Ascending aorta (tissue), 2 donors: ENCODE measurements around the gene BLMH. TPM values are rescaled to one million over a fixed set of nuclear protein-coding genes. Genes with fewer than 3 reads are reported as not detected.

Source experiments
- DNase-seq, 2 donors: peaks; one replicate each; pipeline ENCODE4 v3.0.0-alpha.2; 2019; ENCODE audit warnings: low spot score in 2 of 2
- H3K27ac ChIP-seq, 2 donors: fragments of 200-600 bp; sonication (generic); one replicate each; pipeline ENCODE4 v1.5.1; 2016 to 2017; ENCODE audit warnings: mild to moderate bottlenecking in 1 of 2
- H3K27me3 ChIP-seq: fragments of 200-600 bp; sonication (generic); one replicate; pipeline ENCODE4 v1.5.1; 2017
- H3K36me3 ChIP-seq, 2 donors: fragments of 200-600 bp; sonication (generic); one replicate each; pipeline ENCODE4 v1.5.1; 2016
- H3K4me1 ChIP-seq, 2 donors: fragments of 200-600 bp; sonication (generic); one replicate each; pipeline ENCODE4 v1.5.1; 2016 to 2017; ENCODE audit warnings: mild to moderate bottlenecking in 1 of 2
- H3K4me3 ChIP-seq, 2 donors: fragments of 200-600 bp; sonication (generic); one replicate each; pipeline ENCODE4 v1.5.1; 2016 to 2017; ENCODE audit warnings: mild to moderate bottlenecking in 1 of 2
- H3K9me3 ChIP-seq, 2 donors: fragments of 200-600 bp; sonication (generic); one replicate each; pipeline ENCODE4 v1.5.1; 2016
- CTCF ChIP-seq, 3 experiments: fragments of 200-600 bp in 2 of 3; fragments of 450-650 bp in 1 of 3; sonication (generic) in 2 of 3; IDR thresholded peaks; one replicate each; pipeline ENCODE4 v1.5.1; 2016 to 2019; ENCODE audit warnings: antibody characterized with exemption in 3 of 3, mild to moderate bottlenecking in 1 of 3, moderate library complexity in 1 of 3
- intact Hi-C: fragments of 100-400 bp; cut with DNase I; formaldehyde crosslinking; loops from one replicate; pipeline ENCODE4 v1.15.1; 2023
- total RNA-seq: library from RNA; depleted of rRNA; stranded (reverse); fragments of >200 nt; gene quantifications from one replicate; pipeline ENCODE4 v1.1.0, GENCODE V29; 2016

BLMH gene
- total RNA-seq, 1 donor from 2014 or later: 6.9 TPM

DNA sequence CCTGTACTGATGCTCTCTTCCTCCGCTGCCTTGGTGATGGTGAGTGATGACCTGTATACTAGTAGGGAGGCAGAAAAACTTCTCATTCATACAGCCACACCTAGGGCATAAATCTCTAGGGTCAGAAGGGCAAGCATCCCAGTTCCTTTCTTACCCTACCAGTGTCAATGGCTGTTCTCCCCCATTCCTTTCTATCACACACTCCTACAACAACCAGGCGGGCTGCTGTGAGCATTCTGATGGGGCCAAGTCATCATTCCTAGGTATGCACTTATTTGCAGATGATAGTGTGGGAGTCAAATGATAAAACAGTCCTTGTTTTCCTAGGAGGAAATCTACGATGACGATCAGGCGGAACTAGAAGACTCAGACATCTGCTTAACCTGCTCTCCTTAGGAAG lies 42.3 kb downstream of the BLMH start:
- H3K4me3 ChIP-seq: no peak overlapping the region
- no peak for DNase-seq
- no peak overlapping the region for H3K27ac ChIP-seq
- H3K36me3 ChIP-seq: peaks cover 23 to 33% of the 10 kb centered on the region in 2 donors
- H3K4me1 ChIP-seq: no peaks in the 10 kb centered on the region
- no peaks in the 10 kb centered on the region for H3K27me3 ChIP-seq
- intact Hi-C loops: no loop called here
- no peak for TF ChIP-seq CTCF (IDR thresholded peaks at IDR 0.05)
- no peaks in the 10 kb centered on the region for H3K9me3 ChIP-seq

GRCh38 chr17:30248786-30249185 lies 43.0 kb downstream of the BLMH start:
- Histone ChIP-seq H3K4me1 (no peaks in the 10 kb centered on the region), H3K27ac (no peak overlapping the region), H3K9me3 (no peaks in the 10 kb centered on the region), H3K36me3 (peaks cover 23 to 33% of the 10 kb centered on the region in 2 donors), H3K4me3 (no peak overlapping the region), H3K27me3 (no peaks in the 10 kb centered on the region)
- peak in 1 of 2 donors; percentile 74 for DNase-seq
- intact Hi-C loops: no loop called here
- no peak for TF ChIP-seq CTCF (IDR thresholded peaks at IDR 0.05)

DNA sequence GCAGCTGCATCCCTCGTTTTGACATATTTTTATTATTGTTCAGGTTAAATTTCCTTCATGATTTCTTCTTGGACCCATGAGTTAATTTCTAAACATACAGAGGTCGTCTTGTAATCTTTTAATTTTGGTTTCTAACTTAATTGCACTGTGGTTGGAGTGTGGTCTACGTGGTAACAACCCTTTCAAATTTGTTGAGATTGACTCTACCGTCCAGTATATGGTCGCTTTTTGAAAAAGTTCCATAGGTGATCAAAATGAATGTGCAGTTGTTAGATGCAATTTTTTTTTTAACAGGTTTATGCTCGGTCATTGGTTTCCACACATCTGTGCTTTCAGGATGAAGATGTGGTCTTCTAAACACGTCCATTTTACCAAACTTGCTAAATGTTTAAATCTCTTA lies 45.3 kb downstream of the BLMH start:
- no peaks in the 10 kb centered on the region for H3K4me1 ChIP-seq
- no peaks in the 10 kb centered on the region for H3K27me3 ChIP-seq
- intact Hi-C loops: no loop called here
- no peaks in the 10 kb centered on the region for H3K9me3 ChIP-seq
- no peak for TF ChIP-seq CTCF (IDR thresholded peaks at IDR 0.05)
- DNase-seq: no peak
- no peak overlapping the region for H3K4me3 ChIP-seq
- H3K27ac ChIP-seq: no peak overlapping the region
- peaks cover 23 to 26% of the 10 kb centered on the region in 2 donors for H3K36me3 ChIP-seq

GRCh38 chr17:30244853-30245385 lies 46.8 kb downstream of the BLMH start:
- peaks cover 22 to 23% of the 10 kb centered on the region in 2 donors for H3K36me3 ChIP-seq
- H3K4me1 ChIP-seq: no peaks in the 10 kb centered on the region
- DNase-seq: no peak
- TF ChIP-seq CTCF (IDR thresholded peaks at IDR 0.05): no peak
- H3K4me3 ChIP-seq: no peak overlapping the region
- no peaks in the 10 kb centered on the region for H3K9me3 ChIP-seq
- H3K27ac ChIP-seq: no peak overlapping the region
- intact Hi-C loops: no loop called here
- no peaks in the 10 kb centered on the region for H3K27me3 ChIP-seq

- intact Hi-C loops: no loop called here
- TF ChIP-seq CTCF (IDR thresholded peaks at IDR 0.05): no peak
- DNase-seq: no peak
Observed at GRCh38 chr17:30243568-30243967, 48.2 kb downstream of the BLMH start.

DNA sequence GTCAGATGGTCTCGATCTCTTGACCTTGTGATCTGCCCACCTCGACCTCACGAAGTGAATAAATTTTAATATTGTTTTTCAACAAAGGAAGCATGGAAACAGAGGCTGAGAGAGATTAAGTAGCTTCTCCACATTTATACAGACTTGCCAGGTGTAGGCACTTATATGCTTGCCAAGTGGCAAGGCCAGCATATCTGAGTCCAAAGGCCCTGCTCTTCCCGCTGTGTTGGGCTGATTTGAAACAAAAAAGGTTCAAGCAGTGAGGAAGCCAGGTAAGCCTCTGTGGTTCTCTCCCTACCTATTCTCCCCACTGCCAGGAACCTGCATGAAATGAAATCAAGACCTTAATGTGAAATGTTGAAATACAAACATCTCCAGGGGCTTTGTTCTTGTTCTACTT lies 48.7 kb downstream of the BLMH start:
- TF ChIP-seq CTCF (IDR thresholded peaks at IDR 0.05): no peak
- intact Hi-C loops: no loop called here
- H3K4me1 ChIP-seq: no peaks in the 10 kb centered on the region
- peaks cover 9% of the 10 kb centered on the region in 2 donors for H3K36me3 ChIP-seq
- H3K27me3 ChIP-seq: no peaks in the 10 kb centered on the region
- H3K27ac ChIP-seq: no peak overlapping the region
- H3K4me3 ChIP-seq: no peak overlapping the region
- no peaks in the 10 kb centered on the region for H3K9me3 ChIP-seq
- no peak for DNase-seq

More at GRCh38 chr17:30243568-30243967, 48.2 kb downstream of the BLMH start:
- H3K9me3 ChIP-seq: no peaks in the 10 kb centered on the region
- H3K27ac ChIP-seq: no peak overlapping the region
- no peaks in the 10 kb centered on the region for H3K27me3 ChIP-seq
- H3K36me3 ChIP-seq: peaks cover 13 to 14% of the 10 kb centered on the region in 2 donors
- H3K4me3 ChIP-seq: no peak overlapping the region
- H3K4me1 ChIP-seq: no peaks in the 10 kb centered on the region
